22Rv1 (cell line): ENCODE measurements around the gene IL1R2.

Experiments used
- ZFX ChIP-seq: fragments of 450-650 bp; IDR thresholded peaks from 2 replicates; pipeline ENCODE4 v1.6.1; 2017; ENCODE audit warnings: antibody characterized with exemption, borderline replicate concordance
- TF ChIP-seq, protein P1 (sequence below): fragments of 450-650 bp; IDR thresholded peaks from 2 replicates; pipeline ENCODE4 v1.5.1; 2017; ENCODE audit warnings: mild to moderate bottlenecking

DNA sequence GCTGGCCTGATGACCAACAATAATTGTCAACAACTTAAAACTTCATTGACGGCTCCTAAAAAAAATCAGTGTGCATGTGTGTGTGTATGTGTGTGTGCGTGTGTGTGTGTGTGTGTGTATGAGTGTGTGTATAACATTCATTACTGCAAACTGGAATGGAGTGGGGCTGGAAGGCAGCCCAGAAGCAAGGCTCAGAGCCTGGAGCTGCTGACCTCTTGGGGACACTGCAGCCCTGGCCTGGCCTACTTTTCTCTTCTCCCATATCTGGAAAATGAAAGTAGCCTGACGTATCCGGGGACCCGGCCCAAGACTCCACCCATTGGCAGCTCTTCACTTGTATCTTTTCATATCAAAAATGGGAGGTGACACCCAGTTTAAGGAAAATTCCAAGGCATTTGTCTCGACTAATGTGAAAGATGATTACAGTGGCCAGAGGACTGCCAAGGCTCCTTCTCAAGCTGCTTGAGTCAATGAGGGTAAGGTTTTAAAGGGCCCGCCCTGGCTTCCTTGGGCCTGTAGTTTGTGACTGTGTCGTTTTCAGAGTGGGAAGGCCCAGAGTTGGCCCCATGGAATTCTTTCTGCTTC, 78.4 kb downstream of the IL1R2 start:
- TF ChIP-seq, protein P1, sequence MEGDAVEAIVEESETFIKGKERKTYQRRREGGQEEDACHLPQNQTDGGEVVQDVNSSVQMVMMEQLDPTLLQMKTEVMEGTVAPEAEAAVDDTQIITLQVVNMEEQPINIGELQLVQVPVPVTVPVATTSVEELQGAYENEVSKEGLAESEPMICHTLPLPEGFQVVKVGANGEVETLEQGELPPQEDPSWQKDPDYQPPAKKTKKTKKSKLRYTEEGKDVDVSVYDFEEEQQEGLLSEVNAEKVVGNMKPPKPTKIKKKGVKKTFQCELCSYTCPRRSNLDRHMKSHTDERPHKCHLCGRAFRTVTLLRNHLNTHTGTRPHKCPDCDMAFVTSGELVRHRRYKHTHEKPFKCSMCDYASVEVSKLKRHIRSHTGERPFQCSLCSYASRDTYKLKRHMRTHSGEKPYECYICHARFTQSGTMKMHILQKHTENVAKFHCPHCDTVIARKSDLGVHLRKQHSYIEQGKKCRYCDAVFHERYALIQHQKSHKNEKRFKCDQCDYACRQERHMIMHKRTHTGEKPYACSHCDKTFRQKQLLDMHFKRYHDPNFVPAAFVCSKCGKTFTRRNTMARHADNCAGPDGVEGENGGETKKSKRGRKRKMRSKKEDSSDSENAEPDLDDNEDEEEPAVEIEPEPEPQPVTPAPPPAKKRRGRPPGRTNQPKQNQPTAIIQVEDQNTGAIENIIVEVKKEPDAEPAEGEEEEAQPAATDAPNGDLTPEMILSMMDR: no peak
- TF ChIP-seq ZFX: no peak
